OCI-LY1 (cell line): ENCODE measurements around the gene SSX4.
"Not testable (repeated sequence)": the region's sequence is repeated elsewhere in the genome, so short reads cannot be mapped to it uniquely, and the experiment has no call there.

Experiments used
- EZH2 ChIP-seq: fragments of 200-600 bp; sonication (generic), shearing (Covaris generic); IDR thresholded peaks from 2 replicates; pipeline ENCODE4 v1.8.0; 2017; ENCODE audit warnings: borderline replicate concordance, mixed run types, mild to moderate bottlenecking, antibody characterized with exemption, low read length, moderate library complexity, mixed read lengths
- TF ChIP-seq, protein P1 (sequence below): fragments of 200-600 bp; sonication (generic), shearing (Covaris generic); IDR thresholded peaks from 2 replicates; pipeline ENCODE4 v1.5.1; 2017; ENCODE audit warnings: mild to moderate bottlenecking, antibody characterized with exemption, low read length, moderate library complexity, mixed read lengths

- TF ChIP-seq, protein P1, sequence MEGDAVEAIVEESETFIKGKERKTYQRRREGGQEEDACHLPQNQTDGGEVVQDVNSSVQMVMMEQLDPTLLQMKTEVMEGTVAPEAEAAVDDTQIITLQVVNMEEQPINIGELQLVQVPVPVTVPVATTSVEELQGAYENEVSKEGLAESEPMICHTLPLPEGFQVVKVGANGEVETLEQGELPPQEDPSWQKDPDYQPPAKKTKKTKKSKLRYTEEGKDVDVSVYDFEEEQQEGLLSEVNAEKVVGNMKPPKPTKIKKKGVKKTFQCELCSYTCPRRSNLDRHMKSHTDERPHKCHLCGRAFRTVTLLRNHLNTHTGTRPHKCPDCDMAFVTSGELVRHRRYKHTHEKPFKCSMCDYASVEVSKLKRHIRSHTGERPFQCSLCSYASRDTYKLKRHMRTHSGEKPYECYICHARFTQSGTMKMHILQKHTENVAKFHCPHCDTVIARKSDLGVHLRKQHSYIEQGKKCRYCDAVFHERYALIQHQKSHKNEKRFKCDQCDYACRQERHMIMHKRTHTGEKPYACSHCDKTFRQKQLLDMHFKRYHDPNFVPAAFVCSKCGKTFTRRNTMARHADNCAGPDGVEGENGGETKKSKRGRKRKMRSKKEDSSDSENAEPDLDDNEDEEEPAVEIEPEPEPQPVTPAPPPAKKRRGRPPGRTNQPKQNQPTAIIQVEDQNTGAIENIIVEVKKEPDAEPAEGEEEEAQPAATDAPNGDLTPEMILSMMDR = not testable (repeated sequence)
- not testable (repeated sequence) for TF ChIP-seq EZH2
These were observed 15.5 kb upstream of the SSX4 start for GRCh38 chrX:48367717-48368408.
